Posterior vena cava (tissue), 2 donors: Measurements from ENCODE around the gene HAUS1. TPM values are rescaled to one million over a fixed set of nuclear protein-coding genes. Genes with fewer than 3 reads are reported as not detected.
A peak's percentile ranks its signal among the peaks of the same experiment; 100 is the strongest.

Experiments
- DNase-seq: peaks from one replicate; pipeline ENCODE4 v3.0.0-alpha.2; 2020; ENCODE audit warnings: low spot score
- intact Hi-C, 2 donors: fragments of 100-400 bp; cut with DNase I; formaldehyde crosslinking; loops; one replicate each; pipeline versions ENCODE4 v1.14.1 to v1.14.2; 2022 to 2023
- total RNA-seq, 2 donors: library from RNA; stranded (reverse); fragmentation: NEBNext Ultra II Directional; extraction: Animal tissue kit (Norgen Biotek cat#: 25700); gene quantifications; one replicate each; pipeline ENCODE4 v1.2.1, GENCODE V29; 2021
- donor health status: DM: yes; HTN: yes; CAD: no.
- donor health status: DM: yes; HTN: yes; CAD: no.

The HAUS1 gene
- total RNA-seq, 2 donors from 2014 or later = 19.7 to 23.6 TPM

GRCh38 chr18:46171331-46171730 lies 67.1 kb downstream of the HAUS1 start:
- DNase-seq = no peak
- intact Hi-C loops = loop anchor here in 1 of 2 donors (10.0 kb wide), 1 partner anchor 483 kb away; the partner anchor contains the start of gene LOXHD1

GRCh38 chr18:46173393-46174341 lies 69.5 kb downstream of the HAUS1 start:
- peak; percentile 98 for DNase-seq
- intact Hi-C loops = loop anchor here in 1 of 2 donors (10.0 kb wide), 1 partner anchor 481 kb away; the partner anchor contains the start of gene LOXHD1

GRCh38 chr18:46174342-46175041 lies 70.3 kb downstream of the HAUS1 start:
- intact Hi-C loops = loop anchor here (5.0 to 10.0 kb wide), 2 partner anchors 480 to 1407 kb away; partner anchors contain the start of gene LOXHD1 (in 1 of the 2)
- DNase-seq = no peak

- intact Hi-C loops = loop anchor here (5.0 to 10.0 kb wide), 2 partner anchors 479 to 1409 kb away; partner anchors contain the start of gene LOXHD1 (in 1 of the 2)
- DNase-seq = no peak
Measured at GRCh38 chr18:46176001-46176400, 71.8 kb downstream of the HAUS1 start.

Other genes starting within 250 kb of the HAUS1 start
- gene EPG5, start 137.1 kb upstream of the HAUS1 start, total RNA-seq = 10 to 100 TPM; 20.1 to 20.2 TPM
- 1 to 10 TPM; 5.7 to 8.9 TPM for gene PSTPIP2, start 32.1 kb upstream of the HAUS1 start, total RNA-seq
- gene ATP5F1A, start 6.1 kb upstream of the HAUS1 start, total RNA-seq = 100 to 1,000 TPM; 236 to 263 TPM